HFFc6 (cell line): ENCODE measurements around the gene RBM20. TPM values are rescaled to one million over a fixed set of nuclear protein-coding genes. Genes with fewer than 3 reads are reported as not detected.

Experiments
- DNase-seq: peaks from one replicate; pipeline ENCODE4 v3.0.0-alpha.2; 2018
- H3K27ac Mint-ChIP-seq: 2 replicates; pipeline ENCODE4 v1.8.0; 2020; ENCODE audit warnings: mild to moderate bottlenecking, mixed read lengths
- H3K27me3 Mint-ChIP-seq: 2 replicates; pipeline ENCODE4 v1.8.0; 2021; ENCODE audit warnings: mild to moderate bottlenecking, moderate library complexity, mixed read lengths; ENCODE audit not compliant: insufficient read depth
- H3K36me3 Mint-ChIP-seq: 2 replicates; pipeline ENCODE4 v1.8.0; 2021; ENCODE audit warnings: low read depth, mixed read lengths
- H3K4me1 Mint-ChIP-seq: 2 replicates; pipeline ENCODE4 v1.8.0; 2020; ENCODE audit warnings: low read depth, mixed read lengths
- H3K4me3 Mint-ChIP-seq: 2 replicates; pipeline ENCODE4 v1.8.0; 2020; ENCODE audit warnings: mild to moderate bottlenecking, moderate library complexity, mixed read lengths
- H3K9me3 Mint-ChIP-seq: 2 replicates; pipeline ENCODE4 v1.8.0; 2020; ENCODE audit warnings: mild to moderate bottlenecking, mixed read lengths
- CTCF ChIP-seq: fragments of 200-600 bp; sonication (generic); IDR thresholded peaks from 2 replicates; pipeline ENCODE4 v1.5.0; 2021; ENCODE audit warnings: antibody characterized with exemption, mild to moderate bottlenecking
- total RNA-seq, 6 experiments: library from RNA; stranded (reverse); fragmentation: NEBNext Ultra II Directional; extraction: Animal tissue kit (Norgen Biotek cat#: 25700); gene quantifications; 2 replicates in 1 of 6; 3 replicates in 5 of 6; pipeline ENCODE4 v1.2.3, GENCODE V29; 2021

The RBM20 gene
- total RNA-seq, 6 experiments from 2014 or later: not detected

GRCh38 chr10:110862961-110863360 is 218.8 kb downstream of the RBM20 start:
- Mint-ChIP-seq H3K27ac (no peak overlapping the region), H3K27me3 (no peaks in the 10 kb centered on the region; the same call in 1 of the 2 replicates), H3K36me3 (no peaks in the 10 kb centered on the region), H3K4me3 (no peak overlapping the region), H3K9me3 (no peaks in the 10 kb centered on the region), H3K4me1 (peaks cover 64% of the 10 kb centered on the region)
- no peak for TF ChIP-seq CTCF
- DNase-seq: no peak

GRCh38 chr10:110863361-110863760 is 219.2 kb downstream of the RBM20 start:
- H3K9me3 Mint-ChIP-seq: no peaks in the 10 kb centered on the region
- H3K27ac Mint-ChIP-seq: no peak overlapping the region
- no peaks in the 10 kb centered on the region for H3K36me3 Mint-ChIP-seq
- DNase-seq: no peak
- no peak for TF ChIP-seq CTCF
- H3K4me3 Mint-ChIP-seq: no peak overlapping the region
- H3K4me1 Mint-ChIP-seq: peaks cover 64% of the 10 kb centered on the region
- no peaks in the 10 kb centered on the region for H3K27me3 Mint-ChIP-seq

GRCh38 chr10:110863956-110864355 is 219.8 kb downstream of the RBM20 start:
- Mint-ChIP-seq H3K27ac (no peak overlapping the region), H3K4me1 (peaks cover 62% of the 10 kb centered on the region)

GRCh38 chr10:110864662-110865140 is 220.6 kb downstream of the RBM20 start:
- no peak for DNase-seq
- Mint-ChIP-seq H3K27ac (peak overlapping the region; percentile 72), H3K27me3 (no peaks in the 10 kb centered on the region), H3K36me3 (no peaks in the 10 kb centered on the region), H3K9me3 (no peaks in the 10 kb centered on the region), H3K4me3 (peak overlapping the region; percentile 55), H3K4me1 (peaks cover 56% of the 10 kb centered on the region)
- TF ChIP-seq CTCF: no peak

More at GRCh38 chr10:110863956-110864355, 219.8 kb downstream of the RBM20 start:
- no peak overlapping the region for H3K4me3 Mint-ChIP-seq
- no peak for TF ChIP-seq CTCF
- H3K36me3 Mint-ChIP-seq: no peaks in the 10 kb centered on the region
- no peaks in the 10 kb centered on the region for H3K9me3 Mint-ChIP-seq
- H3K27me3 Mint-ChIP-seq: no peaks in the 10 kb centered on the region
- no peak for DNase-seq

- no peaks in the 10 kb centered on the region for H3K36me3 Mint-ChIP-seq
- peaks cover 50% of the 10 kb centered on the region for H3K4me1 Mint-ChIP-seq
- peak overlapping the region; percentile 55 for H3K4me3 Mint-ChIP-seq
- TF ChIP-seq CTCF: no peak
- peak overlapping the region; percentile 72 for H3K27ac Mint-ChIP-seq
- no peaks in the 10 kb centered on the region for H3K9me3 Mint-ChIP-seq
- peaks cover under 1% of the 10 kb centered on the region; the same call in 1 of the 2 replicates for H3K27me3 Mint-ChIP-seq
- peak; percentile 67 for DNase-seq
These were observed 221.2 kb downstream of the RBM20 start for GRCh38 chr10:110865186-110865808.
